SH-SY5Y (cell line): ENCODE data around the gene HOXD4.
A peak's percentile ranks its signal among the peaks of the same experiment; 100 is the strongest.

Experiments used
- GATA2 ChIP-seq: IDR thresholded peaks from 2 replicates; pipeline ENCODE4 v1.6.1; 2011; ENCODE audit warnings: mild to moderate bottlenecking, low read depth, low read length
- GATA3 ChIP-seq: IDR thresholded peaks from 2 replicates; pipeline ENCODE4 v1.6.1; 2011; ENCODE audit warnings: low read depth, mild to moderate bottlenecking, low read length, moderate library complexity

HOXD4 gene

DNA sequence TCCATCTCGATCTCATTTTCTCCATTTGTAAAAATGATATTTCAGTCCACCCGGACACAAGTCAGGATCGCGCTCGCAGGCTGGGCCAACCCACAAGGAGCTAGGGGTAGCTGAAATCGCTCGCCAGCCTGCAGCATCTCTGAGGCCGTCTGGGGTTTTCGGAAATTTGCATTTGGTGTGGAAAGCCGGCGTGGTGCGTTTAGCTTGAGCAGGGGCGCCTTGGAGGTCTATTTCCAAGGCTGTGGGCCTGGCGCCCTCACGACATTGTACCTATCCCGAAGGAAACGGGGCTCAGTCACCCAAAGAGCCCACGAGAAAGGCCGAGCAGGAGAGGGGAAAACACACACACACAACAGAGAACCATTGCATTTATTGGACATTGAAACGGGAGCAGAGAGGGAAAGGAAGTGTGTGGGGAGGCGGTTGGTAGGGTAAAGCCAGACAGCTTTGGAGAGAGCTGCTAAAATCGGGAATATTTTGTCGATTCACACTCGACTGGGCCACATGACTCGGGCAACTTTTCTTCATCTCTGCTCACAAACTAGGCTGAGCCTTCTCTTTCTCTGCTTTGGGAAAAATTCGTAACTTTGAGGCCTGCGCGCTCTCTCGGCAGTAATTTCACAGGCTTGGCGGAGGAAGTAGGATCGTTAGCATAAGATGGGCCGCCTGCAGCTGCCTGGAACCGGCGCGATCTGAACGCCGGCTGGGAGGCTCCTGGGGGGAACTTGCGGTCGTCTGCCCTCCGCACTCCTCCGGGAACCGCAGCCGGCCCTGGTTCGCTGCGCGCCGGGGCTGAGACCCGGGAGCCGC is 23.0 kb upstream of the HOXD4 start:
- TF ChIP-seq GATA3 (no peak), GATA2 (no peak)

- no peak for TF ChIP-seq GATA3
- TF ChIP-seq GATA2: peak; percentile 50
Observed at GRCh38 chr2:176128982-176129796, 22.2 kb upstream of the HOXD4 start, which contains the start of gene HOXD8. HOXD8 (plus strand) TSS chr2:176129705; CDS start chr2:176130367, 662 bp downstream.

DNA sequence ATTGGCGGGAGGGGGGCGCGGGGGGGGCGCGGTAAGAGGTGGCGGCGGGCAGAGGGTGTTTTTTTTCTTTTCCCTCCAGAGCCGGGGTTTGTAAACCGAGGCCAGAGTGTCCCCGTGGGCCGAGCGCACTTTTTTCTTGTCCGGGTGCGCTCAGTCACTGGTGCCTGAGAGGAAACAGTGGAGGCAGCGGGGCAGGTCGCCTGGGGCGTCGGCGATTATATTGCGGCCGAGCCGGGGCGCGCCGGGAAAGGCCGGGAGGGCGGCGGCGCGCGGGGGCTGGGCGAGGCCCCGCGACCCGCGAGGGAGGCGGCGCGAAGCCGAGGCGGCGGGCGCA is 21.6 kb upstream of the HOXD4 start:
- TF ChIP-seq GATA3 (no peak), GATA2 (no peak)

DNA sequence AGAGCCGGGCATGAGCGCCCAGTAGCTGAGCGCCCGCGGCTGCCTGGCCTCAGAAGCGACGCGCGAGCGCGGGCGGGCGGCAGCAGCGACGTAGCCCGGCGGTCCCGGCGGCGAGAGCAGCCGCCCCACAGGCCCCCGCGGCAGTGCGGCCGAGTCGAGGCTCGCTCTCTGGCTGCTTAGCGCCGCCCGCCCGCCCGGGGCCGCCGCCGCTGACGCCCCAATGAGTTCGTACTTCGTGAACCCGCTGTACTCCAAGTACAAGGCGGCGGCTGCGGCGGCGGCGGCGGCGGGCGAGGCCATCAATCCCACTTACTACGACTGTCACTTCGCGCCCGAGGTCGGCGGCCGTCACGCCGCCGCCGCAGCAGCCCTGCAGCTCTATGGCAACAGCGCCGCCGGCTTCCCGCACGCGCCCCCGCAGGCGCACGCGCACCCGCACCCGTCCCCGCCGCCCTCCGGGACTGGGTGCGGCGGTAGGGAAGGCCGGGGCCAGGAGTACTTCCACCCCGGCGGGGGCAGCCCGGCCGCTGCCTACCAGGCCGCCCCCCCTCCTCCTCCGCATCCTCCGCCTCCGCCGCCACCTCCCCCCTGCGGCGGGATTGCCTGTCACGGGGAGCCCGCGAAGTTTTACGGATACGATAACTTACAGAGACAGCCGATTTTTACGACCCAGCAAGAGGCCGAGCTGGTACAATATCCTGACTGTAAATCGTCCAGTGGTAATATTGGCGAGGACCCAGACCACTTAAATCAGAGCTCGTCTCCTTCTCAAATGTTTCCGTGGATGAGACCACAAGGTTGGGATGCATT is 21.0 kb upstream of the HOXD4 start:
- TF ChIP-seq GATA2 (no peak), GATA3 (no peak)

- TF ChIP-seq GATA2 (no peak), GATA3 (no peak)
Observed at GRCh38 chr2:176130957-176131847, 20.1 kb upstream of the HOXD4 start.

DNA sequence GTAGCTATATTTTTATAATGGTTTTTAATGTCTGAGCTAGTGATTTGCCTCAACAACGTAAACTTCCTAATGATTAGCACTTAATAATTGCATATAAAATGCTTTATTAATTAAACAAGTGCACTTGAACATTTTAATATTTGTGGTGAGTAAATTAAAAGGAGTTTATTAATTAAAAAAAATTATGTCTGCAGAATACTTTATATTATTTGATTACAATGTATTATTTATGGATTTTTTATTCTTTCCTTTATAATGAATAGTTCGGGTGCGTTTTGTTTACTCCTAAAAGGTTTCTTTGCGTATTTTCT is 19.5 kb upstream of the HOXD4 start:
- TF ChIP-seq GATA3: no peak
- TF ChIP-seq GATA2: no peak

- TF ChIP-seq GATA3 (no peak), GATA2 (no peak)
Observed at GRCh38 chr2:176132205-176133171, 18.9 kb upstream of the HOXD4 start.

- no peak for TF ChIP-seq GATA2
- no peak for TF ChIP-seq GATA3
Observed at GRCh38 chr2:176133389-176133788, 18.0 kb upstream of the HOXD4 start.

- TF ChIP-seq GATA2: no peak
- TF ChIP-seq GATA3: no peak
Observed at GRCh38 chr2:176134035-176134434, 17.3 kb upstream of the HOXD4 start.

- no peak for TF ChIP-seq GATA3
- no peak for TF ChIP-seq GATA2
Observed at GRCh38 chr2:176135035-176135440, 16.3 kb upstream of the HOXD4 start.

DNA sequence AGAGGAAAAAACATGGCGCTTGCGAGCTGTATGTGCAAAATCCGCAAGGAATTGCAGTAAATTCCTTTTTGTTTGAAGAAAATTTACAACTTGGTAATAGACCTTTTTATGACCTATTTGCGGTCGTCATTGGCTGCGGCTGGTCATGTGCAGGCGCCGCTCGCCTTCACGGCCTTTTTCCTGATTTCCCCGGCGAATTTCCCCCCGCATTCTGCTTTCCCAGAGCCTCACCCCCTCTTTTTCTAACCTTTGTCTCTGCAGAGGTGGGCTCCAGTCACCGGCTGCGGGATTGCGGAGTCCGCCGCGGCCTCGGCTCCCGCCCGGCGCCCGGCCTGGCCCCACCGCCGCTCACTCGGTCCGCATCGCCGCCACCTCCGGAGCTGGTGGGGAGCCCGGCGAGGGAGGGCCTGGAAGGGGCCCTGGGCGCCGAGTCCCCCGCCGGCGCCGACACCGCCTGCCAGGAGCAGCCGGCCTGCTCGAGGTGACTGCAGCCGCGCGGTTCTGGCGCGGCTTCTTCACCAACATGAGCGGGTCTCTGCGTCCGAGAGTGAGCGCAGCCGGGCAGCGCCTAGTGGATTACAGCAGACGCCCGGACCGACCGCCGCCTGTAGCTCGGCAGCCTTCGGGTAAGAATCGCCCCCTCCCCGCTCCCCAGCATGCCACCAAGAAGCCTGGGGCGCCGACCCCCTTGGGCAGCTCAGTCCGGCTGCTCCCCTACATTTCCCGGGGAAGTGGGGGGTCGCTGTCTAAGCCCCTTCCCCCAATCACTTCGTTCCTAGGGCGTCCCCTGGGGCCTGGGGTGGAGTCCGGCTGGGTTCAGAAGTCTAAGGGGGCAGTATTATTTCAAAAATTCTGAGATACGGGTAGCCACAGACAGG is 14.7 kb upstream of the HOXD4 start:
- TF ChIP-seq GATA3 (no peak), GATA2 (no peak)

DNA sequence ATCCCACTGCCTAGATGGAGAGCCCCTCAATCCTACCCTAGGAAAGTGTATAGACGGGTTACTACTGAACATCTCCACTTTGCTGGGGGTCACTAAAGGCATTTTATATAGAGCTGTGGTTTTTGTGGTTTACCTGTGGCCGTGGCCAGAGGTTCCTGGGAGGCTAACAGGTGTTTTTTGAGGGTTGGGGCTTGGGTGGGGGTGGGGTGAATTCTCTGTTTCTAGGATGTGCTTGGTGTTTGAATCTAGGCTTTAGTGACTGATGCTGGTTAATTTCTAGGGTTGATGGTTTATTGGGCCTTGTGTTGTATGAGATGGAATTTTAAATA is 14.1 kb upstream of the HOXD4 start:
- TF ChIP-seq GATA3 (no peak), GATA2 (no peak)
